Stimulated activated CD4-positive, alpha-beta T cell treated with anti-CD3 and anti-CD28 coated beads, Interleukin-2, amount 100 ng/mL, for 48 hours (primary cell): Measurements from ENCODE around the gene ACAA1.
"Not testable (repeated sequence)": the region's sequence is repeated elsewhere in the genome, so short reads cannot be mapped to it uniquely, and the experiment has no call there.

ENCODE experiments used
- DNase-seq, 2 donors: peaks; one replicate each; pipeline ENCODE4 v3.0.0-alpha.2; 2020

Gene ACAA1

GRCh38 chr3:38154033-38154494 lies 17.1 kb upstream of the ACAA1 start:
- DNase-seq: no peak

GRCh38 chr3:38153221-38153620 lies 16.3 kb upstream of the ACAA1 start:
- DNase-seq: no peak

GRCh38 chr3:38152609-38153008 lies 15.7 kb upstream of the ACAA1 start:
- DNase-seq: no peak

- no peak for DNase-seq
These were observed 14.8 kb upstream of the ACAA1 start for GRCh38 chr3:38151667-38152265.

- DNase-seq: no peak
These were observed 14.0 kb upstream of the ACAA1 start for GRCh38 chr3:38150780-38151528.

- no peak for DNase-seq
These were observed 12.8 kb upstream of the ACAA1 start for GRCh38 chr3:38149708-38150107.

- no peak for DNase-seq
These were observed 11.5 kb upstream of the ACAA1 start for GRCh38 chr3:38148311-38148882.

GRCh38 chr3:38147421-38147820 lies 10.5 kb upstream of the ACAA1 start:
- DNase-seq: no peak

- DNase-seq: no peak
These were observed 9.6 kb upstream of the ACAA1 start for GRCh38 chr3:38146504-38146903.

GRCh38 chr3:38143511-38143910 lies 6.6 kb upstream of the ACAA1 start:
- no peak for DNase-seq

- DNase-seq: no peak
These were observed 6.0 kb upstream of the ACAA1 start for GRCh38 chr3:38142959-38143358.

GRCh38 chr3:38141952-38142273 lies 5.0 kb upstream of the ACAA1 start:
- DNase-seq: no peak

- DNase-seq: no peak
These were observed 4.4 kb upstream of the ACAA1 start for GRCh38 chr3:38141173-38141951.

GRCh38 chr3:38140326-38141172 lies 3.6 kb upstream of the ACAA1 start:
- no peak for DNase-seq

- DNase-seq: no peak
These were observed 2.7 kb upstream of the ACAA1 start for GRCh38 chr3:38139652-38140051.

- DNase-seq: no peak
These were observed 2.3 kb upstream of the ACAA1 start for GRCh38 chr3:38139191-38139590.

- DNase-seq: peak; percentile 72 to 79
These were observed 1.6 kb upstream of the ACAA1 start, which contains the start of gene MYD88 for GRCh38 chr3:38138349-38139190. MYD88 (plus strand) TSS chr3:38138661; CDS start chr3:38138701, 40 bp downstream.

- no peak for DNase-seq
These were observed 855 bp upstream of the ACAA1 start for GRCh38 chr3:38137615-38138348.

GRCh38 chr3:38136393-38136776 lies 542 bp downstream of the ACAA1 start:
- DNase-seq: no peak

GRCh38 chr3:38135621-38136277 lies 1.2 kb downstream of the ACAA1 start:
- DNase-seq: not testable (repeated sequence)
